Measurements from ENCODE around the gene NTM. TPM values are rescaled to one million over a fixed set of nuclear protein-coding genes. Genes with fewer than 3 reads are reported as not detected.

Gene NTM
- total and polyA plus RNA-seq, 7 donors, result 0.07 to 1.1 (median 0.22) TPM; not detected in 2

- no peak for ATAC-seq
- Histone ChIP-seq H3K36me3 (ENCODE audit: insufficient read depth in 1 of 2, low read depth in 1 of 2) (no peaks in the 10 kb centered on the region), H3K27ac (no peak overlapping the region), H3K4me1 (no peaks in the 10 kb centered on the region), H3K4me3 (no peak overlapping the region), H3K27me3 (ENCODE audit: insufficient read depth in 3 of 3, low read length in 2 of 3) (peaks cover 0 to 6% (median 0%) of the 10 kb centered on the region in 3 donors), H3K9me3 (no peaks in the 10 kb centered on the region)
- TF ChIP-seq CTCF (IDR thresholded peaks at IDR 0.05), result no peak
- intact Hi-C loops (cut with DNase I), result no loop called here
- no peak for DNase-seq
- 69 to 78% (median 77%) methylated on average over 3 of the region's 3 CpGs for WGBS, 3 donors
These were observed 17.6 kb downstream of the NTM start for GRCh38 chr11:131388030-131388429.

DNA sequence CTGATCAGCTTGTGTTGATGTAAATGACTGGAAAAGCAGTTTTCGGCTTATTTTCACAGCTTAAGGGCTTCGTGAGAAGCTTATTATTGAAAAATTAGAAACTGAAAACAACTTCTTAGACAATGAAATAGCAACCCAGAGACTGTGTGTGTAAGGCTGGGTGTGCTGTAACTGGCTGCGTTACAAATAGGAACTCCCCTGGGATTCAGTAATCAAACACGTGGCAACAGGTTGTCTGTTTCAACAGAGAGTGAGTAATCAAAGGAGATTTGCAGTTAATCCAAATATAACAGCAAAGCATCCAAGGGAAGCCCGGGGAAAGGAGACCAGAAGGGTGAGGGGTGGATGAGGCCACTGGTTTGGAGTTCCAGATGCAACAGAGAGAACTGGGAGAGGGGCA is 19.2 kb downstream of the NTM start:
- intact Hi-C loops (cut with DNase I), result no loop called here
- Histone ChIP-seq H3K27ac (no peak overlapping the region), H3K27me3 (ENCODE audit: insufficient read depth in 3 of 3, low read length in 2 of 3) (no peaks in the 10 kb centered on the region), H3K4me1 (no peaks in the 10 kb centered on the region), H3K4me3 (no peak overlapping the region), H3K9me3 (no peaks in the 10 kb centered on the region), H3K36me3 (ENCODE audit: insufficient read depth in 1 of 2, low read depth in 1 of 2) (no peaks in the 10 kb centered on the region)
- ATAC-seq (no peak), DNase-seq (no peak)
- no peak for TF ChIP-seq CTCF (IDR thresholded peaks at IDR 0.05)
- 42 to 60% (median 53%) methylated on average over 5 of the region's 5 CpGs for WGBS, 3 donors

DNA sequence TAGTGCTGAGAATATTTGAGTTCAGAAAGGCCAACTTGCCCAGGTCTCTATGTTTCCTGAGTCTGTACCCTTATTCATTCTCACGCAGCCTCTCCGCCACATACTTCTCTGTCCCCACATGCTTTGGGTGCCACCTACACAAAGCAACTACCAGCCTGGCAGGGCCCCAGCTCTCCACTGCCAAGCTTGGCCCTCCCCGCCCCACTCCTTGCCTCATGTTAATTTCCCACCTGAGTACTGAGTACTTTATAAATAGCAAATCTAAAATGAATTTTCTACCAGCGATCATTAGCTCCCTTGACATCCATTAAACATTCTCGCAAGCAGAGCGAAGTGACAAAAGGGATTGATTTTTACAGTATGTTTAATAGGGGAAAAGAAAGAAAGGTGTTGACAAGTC is 20.8 kb downstream of the NTM start:
- intact Hi-C loops (cut with DNase I), result no loop called here
- Histone ChIP-seq H3K4me1 (no peaks in the 10 kb centered on the region), H3K36me3 (ENCODE audit: insufficient read depth in 1 of 2, low read depth in 1 of 2) (no peaks in the 10 kb centered on the region), H3K4me3 (no peak overlapping the region), H3K9me3 (no peaks in the 10 kb centered on the region), H3K27me3 (ENCODE audit: insufficient read depth in 3 of 3, low read length in 2 of 3) (no peaks in the 10 kb centered on the region), H3K27ac (no peak overlapping the region)
- no peak for ATAC-seq
- DNase-seq, result no peak
- TF ChIP-seq CTCF (IDR thresholded peaks at IDR 0.05), result no peak
- 89 to 95% (median 90%) methylated on average over 6 of the region's 6 CpGs for WGBS, 3 donors

DNA sequence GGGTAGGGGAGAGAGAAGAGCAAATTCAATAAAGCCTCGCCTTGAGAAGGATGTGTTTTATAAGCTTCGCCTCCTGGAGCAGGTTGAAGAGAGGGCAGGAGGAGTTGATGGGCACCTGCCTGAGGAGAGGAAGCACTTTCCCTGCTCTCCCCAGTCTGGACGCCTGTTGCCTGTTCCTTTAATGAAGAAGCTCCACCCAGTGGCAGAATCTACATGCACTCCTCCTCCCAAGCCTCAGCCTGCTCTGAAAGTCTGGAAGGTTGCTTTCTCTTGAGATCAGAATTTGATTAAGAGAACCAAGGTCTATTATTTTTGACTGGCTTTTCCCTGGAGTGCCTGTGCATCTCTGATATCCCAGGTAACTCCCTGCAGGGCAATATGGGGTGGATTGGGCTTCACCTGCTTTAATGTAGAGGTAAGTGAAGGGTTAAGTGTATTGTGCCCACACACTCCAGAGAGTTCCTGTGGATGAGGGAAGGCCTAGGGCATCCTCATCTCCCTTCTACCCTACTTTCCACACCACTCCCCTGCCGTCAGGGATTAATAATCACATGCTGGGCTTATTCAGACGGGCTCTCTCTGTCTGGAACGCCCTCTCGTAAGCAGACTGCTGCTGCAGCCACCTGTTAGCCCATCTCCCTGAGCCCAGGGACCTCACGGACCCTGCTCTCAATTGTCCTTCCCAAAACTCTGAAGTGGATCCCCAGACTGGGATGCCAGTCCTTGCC is 22.3 kb downstream of the NTM start:
- no peak for TF ChIP-seq CTCF (IDR thresholded peaks at IDR 0.05)
- Histone ChIP-seq H3K4me1 (no peaks in the 10 kb centered on the region), H3K9me3 (no peaks in the 10 kb centered on the region), H3K27me3 (ENCODE audit: insufficient read depth in 3 of 3, low read length in 2 of 3) (no peaks in the 10 kb centered on the region), H3K36me3 (ENCODE audit: insufficient read depth in 1 of 2, low read depth in 1 of 2) (no peaks in the 10 kb centered on the region), H3K4me3 (no peak overlapping the region), H3K27ac (no peak overlapping the region)
- 55 to 69% (median 57%) methylated on average over 8 of the region's 8 CpGs for WGBS, 3 donors
- intact Hi-C loops (cut with DNase I), result no loop called here
- no peak for ATAC-seq
- DNase-seq, result no peak

- no peaks in the 10 kb centered on the region for H3K4me1 ChIP-seq
- WGBS, 3 donors, result 85 to 92% (median 91%) methylated on average over 7 of the region's 7 CpGs
- DNase-seq (no peak), ATAC-seq (no peak)
- H3K4me3 ChIP-seq, result no peak overlapping the region
- intact Hi-C loops (cut with DNase I), result no loop called here
- H3K9me3 ChIP-seq, result no peaks in the 10 kb centered on the region
- H3K36me3 ChIP-seq (ENCODE audit: insufficient read depth in 1 of 2, low read depth in 1 of 2), result no peaks in the 10 kb centered on the region
- no peak overlapping the region for H3K27ac ChIP-seq
- no peaks in the 10 kb centered on the region for H3K27me3 ChIP-seq (ENCODE audit: insufficient read depth in 3 of 3, low read length in 2 of 3)
- TF ChIP-seq CTCF (IDR thresholded peaks at IDR 0.05), result no peak
These were observed 23.3 kb downstream of the NTM start for GRCh38 chr11:131393691-131394090.

Data from psoas muscle (tissue), 8 donors.